Measurements from ENCODE around the gene GALM.

DNA sequence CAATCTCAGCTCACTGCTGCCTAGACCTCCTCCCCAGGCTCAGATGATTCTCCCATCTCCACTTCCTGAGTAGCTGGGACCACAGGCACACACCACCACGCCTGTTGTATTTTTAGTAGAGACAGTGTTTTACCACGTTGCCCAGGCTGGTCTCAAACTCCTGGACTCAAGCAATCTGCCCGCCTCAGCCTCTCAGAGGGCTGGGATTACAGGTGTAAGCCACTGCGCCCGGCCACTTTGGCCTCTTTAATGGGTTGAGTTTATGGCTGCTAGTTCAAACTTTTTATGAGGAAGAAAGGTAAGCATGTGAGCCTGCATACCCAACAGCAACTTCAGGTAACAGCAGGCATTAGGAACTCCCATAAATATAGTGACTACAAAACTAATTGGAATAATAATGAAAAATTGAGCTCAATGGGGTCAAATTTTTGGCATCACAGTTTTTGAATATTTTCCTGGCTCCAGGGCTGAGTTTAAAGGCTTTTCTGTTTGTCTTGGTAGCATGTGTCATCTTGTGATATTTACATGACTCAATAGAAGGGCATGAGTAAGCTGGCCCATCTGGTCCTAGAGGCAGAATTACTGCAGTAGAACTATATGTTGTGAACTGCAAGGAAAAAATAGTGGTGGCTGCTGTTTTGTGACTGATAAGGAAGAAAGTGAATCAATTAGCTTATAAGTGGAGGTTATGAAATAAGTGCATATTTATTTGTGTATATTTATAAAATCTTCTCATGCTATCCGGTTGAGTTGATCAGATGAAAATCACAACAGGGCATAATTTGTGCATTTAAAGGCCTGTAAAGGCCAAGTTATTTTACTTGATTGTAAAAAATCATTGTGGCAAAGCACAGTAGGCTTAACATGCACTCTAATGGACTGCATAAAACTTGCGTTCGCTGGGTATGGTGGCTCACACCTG lies 24.8 kb downstream of the GALM start:
- TF ChIP-seq, protein P1, sequence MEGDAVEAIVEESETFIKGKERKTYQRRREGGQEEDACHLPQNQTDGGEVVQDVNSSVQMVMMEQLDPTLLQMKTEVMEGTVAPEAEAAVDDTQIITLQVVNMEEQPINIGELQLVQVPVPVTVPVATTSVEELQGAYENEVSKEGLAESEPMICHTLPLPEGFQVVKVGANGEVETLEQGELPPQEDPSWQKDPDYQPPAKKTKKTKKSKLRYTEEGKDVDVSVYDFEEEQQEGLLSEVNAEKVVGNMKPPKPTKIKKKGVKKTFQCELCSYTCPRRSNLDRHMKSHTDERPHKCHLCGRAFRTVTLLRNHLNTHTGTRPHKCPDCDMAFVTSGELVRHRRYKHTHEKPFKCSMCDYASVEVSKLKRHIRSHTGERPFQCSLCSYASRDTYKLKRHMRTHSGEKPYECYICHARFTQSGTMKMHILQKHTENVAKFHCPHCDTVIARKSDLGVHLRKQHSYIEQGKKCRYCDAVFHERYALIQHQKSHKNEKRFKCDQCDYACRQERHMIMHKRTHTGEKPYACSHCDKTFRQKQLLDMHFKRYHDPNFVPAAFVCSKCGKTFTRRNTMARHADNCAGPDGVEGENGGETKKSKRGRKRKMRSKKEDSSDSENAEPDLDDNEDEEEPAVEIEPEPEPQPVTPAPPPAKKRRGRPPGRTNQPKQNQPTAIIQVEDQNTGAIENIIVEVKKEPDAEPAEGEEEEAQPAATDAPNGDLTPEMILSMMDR (IDR thresholded peaks at IDR 0.05; ENCODE audit: insufficient read depth, low read length, poor library complexity, severe bottlenecking) = no peak
- no peak for TF ChIP-seq EZH2phosphoT487 (conservative IDR thresholded peaks at IDR 0.05; ENCODE audit: low read length)

All from SU-DHL-6 (cell line).